Ishikawa (cell line): ENCODE data around the gene B4GALT5.

Experiments used
- CEBPB ChIP-seq: IDR thresholded peaks from 2 replicates; pipeline ENCODE4 v1.6.1; 2012
- CREB1 ChIP-seq: IDR thresholded peaks from 2 replicates; pipeline ENCODE4 v1.6.1; 2012; ENCODE audit warnings: low read depth
- EGR1 ChIP-seq: IDR thresholded peaks from 2 replicates; pipeline ENCODE4 v1.6.1; 2012
- EP300 ChIP-seq: IDR thresholded peaks from 2 replicates; pipeline ENCODE4 v1.6.1; 2012; ENCODE audit warnings: borderline replicate concordance
- FOXM1 ChIP-seq: IDR thresholded peaks from 2 replicates; pipeline ENCODE4 v1.6.1; 2012; ENCODE audit warnings: low read depth, borderline replicate concordance
- NFIC ChIP-seq: IDR thresholded peaks from 2 replicates; pipeline ENCODE4 v1.6.1; 2012
- RAD21 ChIP-seq: IDR thresholded peaks from 2 replicates; pipeline ENCODE4 v1.6.1; 2012; ENCODE audit warnings: low read depth
- TAF1 ChIP-seq: IDR thresholded peaks from 2 replicates; pipeline ENCODE4 v1.6.1; 2012; ENCODE audit warnings: low read depth, mild to moderate bottlenecking
- TCF12 ChIP-seq: IDR thresholded peaks from 2 replicates; pipeline ENCODE4 v1.6.1; 2012; ENCODE audit warnings: low read depth
- TEAD4 ChIP-seq: IDR thresholded peaks from 2 replicates; pipeline ENCODE4 v1.6.1; 2012
- YY1 ChIP-seq: IDR thresholded peaks from 2 replicates; pipeline ENCODE4 v1.6.1; 2012; ENCODE audit warnings: low read depth
- ZBTB7A ChIP-seq: IDR thresholded peaks from 2 replicates; pipeline ENCODE4 v1.6.1; 2012; ENCODE audit warnings: low read depth
- TF ChIP-seq, protein P1 (sequence below): IDR thresholded peaks from 2 replicates; pipeline ENCODE4 v1.6.1; 2012
- TF ChIP-seq, protein P2 (sequence below): IDR thresholded peaks from 2 replicates; pipeline ENCODE4 v1.6.1; 2012; ENCODE audit warnings: low read depth, mild to moderate bottlenecking
- TF ChIP-seq, protein P3 (sequence below): IDR thresholded peaks from 2 replicates; pipeline ENCODE4 v1.6.1; 2012

B4GALT5 gene

DNA sequence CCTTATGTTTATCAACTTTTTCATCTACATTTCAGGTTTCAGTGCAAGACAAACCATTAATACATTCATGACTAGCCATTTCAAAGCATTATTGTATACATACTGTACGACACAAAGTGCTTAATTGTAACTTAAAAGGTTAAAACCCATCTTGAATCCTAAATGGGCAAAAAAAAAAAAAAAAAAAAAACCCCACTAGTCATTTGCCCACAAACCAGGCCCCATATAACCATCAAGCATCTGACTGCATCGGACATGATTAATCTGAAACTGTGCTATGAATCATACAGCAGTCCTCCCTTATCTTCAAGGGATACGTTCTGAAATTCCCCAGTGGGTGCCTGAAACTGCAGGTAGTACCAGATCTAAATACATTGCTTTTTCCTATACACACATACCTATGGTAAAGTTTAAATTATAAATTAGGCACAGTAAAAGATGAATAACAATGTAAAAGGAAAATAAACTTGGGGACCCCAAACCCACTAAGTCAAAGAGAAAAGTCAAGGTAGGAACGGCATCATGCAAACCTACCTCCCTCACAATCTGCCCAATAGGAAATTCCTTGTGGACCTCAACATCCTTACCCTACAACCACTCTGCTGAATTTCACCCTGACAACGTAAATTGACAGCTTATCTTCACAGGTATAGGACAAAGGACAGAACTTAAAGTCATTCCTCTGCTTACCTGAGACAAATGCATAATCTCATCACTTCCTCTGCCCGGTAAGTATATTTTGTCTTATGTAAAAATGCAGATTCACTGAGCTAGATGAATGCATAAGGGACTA lies 14.3 kb downstream of the B4GALT5 start:
- TF ChIP-seq ZBTB7A: no peak

DNA sequence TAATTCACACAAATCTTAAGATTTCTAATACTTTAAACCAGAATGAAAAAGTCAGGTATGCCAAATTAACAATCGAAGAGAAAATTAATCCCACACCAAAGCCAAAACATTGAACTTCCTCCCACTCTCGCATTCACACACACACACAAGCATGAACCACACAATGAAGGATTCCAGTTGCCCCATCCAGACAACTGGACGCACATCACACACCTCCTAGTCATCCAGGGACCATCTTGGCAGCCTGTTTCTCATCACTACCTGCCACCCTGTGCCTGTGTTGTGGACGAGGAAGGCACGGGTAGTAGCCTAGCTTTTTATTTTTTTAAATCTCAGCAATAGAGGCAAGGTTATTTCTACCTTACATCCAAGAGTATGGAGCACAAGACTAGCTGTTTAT lies 15.2 kb downstream of the B4GALT5 start:
- no peak for TF ChIP-seq ZBTB7A
- TF ChIP-seq, protein P1, sequence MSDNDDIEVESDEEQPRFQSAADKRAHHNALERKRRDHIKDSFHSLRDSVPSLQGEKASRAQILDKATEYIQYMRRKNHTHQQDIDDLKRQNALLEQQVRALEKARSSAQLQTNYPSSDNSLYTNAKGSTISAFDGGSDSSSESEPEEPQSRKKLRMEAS: no peak
- TF ChIP-seq TAF1: no peak
- TF ChIP-seq YY1: no peak
- TF ChIP-seq TEAD4: no peak
- TF ChIP-seq RAD21: no peak
- TF ChIP-seq, protein P2, sequence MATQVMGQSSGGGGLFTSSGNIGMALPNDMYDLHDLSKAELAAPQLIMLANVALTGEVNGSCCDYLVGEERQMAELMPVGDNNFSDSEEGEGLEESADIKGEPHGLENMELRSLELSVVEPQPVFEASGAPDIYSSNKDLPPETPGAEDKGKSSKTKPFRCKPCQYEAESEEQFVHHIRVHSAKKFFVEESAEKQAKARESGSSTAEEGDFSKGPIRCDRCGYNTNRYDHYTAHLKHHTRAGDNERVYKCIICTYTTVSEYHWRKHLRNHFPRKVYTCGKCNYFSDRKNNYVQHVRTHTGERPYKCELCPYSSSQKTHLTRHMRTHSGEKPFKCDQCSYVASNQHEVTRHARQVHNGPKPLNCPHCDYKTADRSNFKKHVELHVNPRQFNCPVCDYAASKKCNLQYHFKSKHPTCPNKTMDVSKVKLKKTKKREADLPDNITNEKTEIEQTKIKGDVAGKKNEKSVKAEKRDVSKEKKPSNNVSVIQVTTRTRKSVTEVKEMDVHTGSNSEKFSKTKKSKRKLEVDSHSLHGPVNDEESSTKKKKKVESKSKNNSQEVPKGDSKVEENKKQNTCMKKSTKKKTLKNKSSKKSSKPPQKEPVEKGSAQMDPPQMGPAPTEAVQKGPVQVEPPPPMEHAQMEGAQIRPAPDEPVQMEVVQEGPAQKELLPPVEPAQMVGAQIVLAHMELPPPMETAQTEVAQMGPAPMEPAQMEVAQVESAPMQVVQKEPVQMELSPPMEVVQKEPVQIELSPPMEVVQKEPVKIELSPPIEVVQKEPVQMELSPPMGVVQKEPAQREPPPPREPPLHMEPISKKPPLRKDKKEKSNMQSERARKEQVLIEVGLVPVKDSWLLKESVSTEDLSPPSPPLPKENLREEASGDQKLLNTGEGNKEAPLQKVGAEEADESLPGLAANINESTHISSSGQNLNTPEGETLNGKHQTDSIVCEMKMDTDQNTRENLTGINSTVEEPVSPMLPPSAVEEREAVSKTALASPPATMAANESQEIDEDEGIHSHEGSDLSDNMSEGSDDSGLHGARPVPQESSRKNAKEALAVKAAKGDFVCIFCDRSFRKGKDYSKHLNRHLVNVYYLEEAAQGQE: no peak
- TF ChIP-seq CREB1: no peak
- no peak for TF ChIP-seq CEBPB
- no peak for TF ChIP-seq NFIC
- TF ChIP-seq, protein P3, sequence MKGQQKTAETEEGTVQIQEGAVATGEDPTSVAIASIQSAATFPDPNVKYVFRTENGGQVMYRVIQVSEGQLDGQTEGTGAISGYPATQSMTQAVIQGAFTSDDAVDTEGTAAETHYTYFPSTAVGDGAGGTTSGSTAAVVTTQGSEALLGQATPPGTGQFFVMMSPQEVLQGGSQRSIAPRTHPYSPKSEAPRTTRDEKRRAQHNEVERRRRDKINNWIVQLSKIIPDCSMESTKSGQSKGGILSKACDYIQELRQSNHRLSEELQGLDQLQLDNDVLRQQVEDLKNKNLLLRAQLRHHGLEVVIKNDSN: no peak
- TF ChIP-seq TCF12: no peak
- no peak for TF ChIP-seq FOXM1
- TF ChIP-seq EGR1: no peak
- TF ChIP-seq EP300: no peak

DNA sequence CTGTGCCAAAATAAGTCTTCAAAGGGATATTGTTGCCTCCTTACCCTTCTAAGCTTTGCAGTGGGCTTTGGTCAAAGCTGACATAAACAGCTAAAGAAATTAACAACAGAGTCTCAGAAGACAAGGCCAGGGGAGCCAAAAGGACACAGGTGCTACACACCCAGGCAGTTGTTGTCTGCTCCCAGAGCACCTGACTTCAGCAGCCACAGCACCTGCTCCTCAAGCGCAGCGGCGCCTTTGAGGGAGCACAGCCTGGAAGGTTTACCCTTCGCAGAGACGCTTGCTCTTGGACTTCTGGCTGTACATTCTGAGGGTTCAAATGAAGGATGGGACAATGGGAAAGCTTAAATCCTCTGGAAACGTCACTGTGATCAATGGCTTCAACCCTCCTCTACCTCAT lies 16.6 kb downstream of the B4GALT5 start:
- TF ChIP-seq FOXM1 (no peak), TCF12 (no peak), EP300 (no peak), CEBPB (no peak), ZBTB7A (no peak), CREB1 (no peak), EGR1 (no peak), TAF1 (no peak)
- TF ChIP-seq, protein P3: no peak
- TF ChIP-seq, protein P1: no peak

DNA sequence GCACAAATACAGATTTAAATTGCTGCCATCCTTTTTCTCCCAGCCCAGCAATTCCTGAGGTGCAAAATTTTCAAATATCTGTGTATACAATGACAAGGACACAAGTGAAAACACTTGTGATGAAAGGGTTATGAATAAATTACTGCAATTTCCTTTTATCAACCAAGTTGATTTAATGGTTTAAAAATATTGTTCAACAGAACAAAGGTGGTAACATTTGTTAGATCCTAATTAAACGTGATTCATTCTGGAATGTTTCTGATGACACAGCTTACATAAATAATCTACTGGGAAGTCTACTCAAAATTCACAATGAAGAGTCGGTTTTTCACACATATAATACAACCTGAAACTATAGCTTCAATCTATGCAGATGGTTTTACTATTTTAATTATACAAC lies 17.1 kb downstream of the B4GALT5 start:
- TF ChIP-seq CREB1: no peak
- TF ChIP-seq TAF1: no peak
- no peak for TF ChIP-seq TCF12
- no peak for TF ChIP-seq ZBTB7A
- TF ChIP-seq, protein P1: no peak
- TF ChIP-seq RAD21: no peak
- TF ChIP-seq EGR1: no peak

DNA sequence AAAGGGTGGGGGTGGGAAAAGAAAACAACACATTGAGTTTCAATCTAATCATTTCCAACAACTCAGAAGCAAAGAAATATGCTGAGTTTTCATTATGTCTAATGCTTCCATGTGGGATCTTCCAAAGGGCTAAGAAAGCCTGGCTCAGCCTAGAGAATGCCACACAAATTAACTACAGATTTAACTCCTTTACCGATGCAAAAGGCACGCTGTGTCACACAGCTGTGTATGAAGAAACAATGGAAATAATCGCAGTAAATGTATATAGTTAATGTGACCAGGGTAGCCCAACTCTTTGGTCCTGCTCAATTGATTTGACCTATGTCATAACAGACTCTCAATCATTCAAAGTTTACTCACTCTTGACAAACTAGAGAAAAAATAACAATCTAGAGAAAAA lies 17.8 kb downstream of the B4GALT5 start:
- TF ChIP-seq TEAD4 (no peak), EGR1 (no peak), RAD21 (no peak), CREB1 (no peak), FOXM1 (no peak), CEBPB (no peak), ZBTB7A (no peak), NFIC (no peak), YY1 (no peak), TAF1 (no peak), TCF12 (no peak), EP300 (no peak)
- TF ChIP-seq, protein P3: no peak
- TF ChIP-seq, protein P1: no peak
- TF ChIP-seq, protein P2: no peak
